Mesenchymal stem cell (in vitro differentiated cells and primary cell): Measurements from ENCODE around the gene SPIN1.
A peak's percentile ranks its signal among the peaks of the same experiment; 100 is the strongest.

Source experiments
- DNase-seq: peaks from one replicate; pipeline ENCODE4 v3.0.0-alpha.2; 2013
- H2AFZ ChIP-seq: one replicate; pipeline ENCODE4 v1.6.1; 2013; ENCODE audit warnings: low read depth, mild to moderate bottlenecking, control low read depth, inconsistent platforms, low read length, moderate library complexity
- H2AK5ac ChIP-seq: 2 replicates; pipeline ENCODE4 v1.6.1; 2013; ENCODE audit warnings: low read length, moderate library complexity, mild to moderate bottlenecking, inconsistent platforms; ENCODE audit not compliant: severe bottlenecking
- H2BK120ac ChIP-seq: one replicate; pipeline ENCODE4 v1.6.1; 2013; ENCODE audit warnings: low read depth, mild to moderate bottlenecking, inconsistent platforms, low read length, moderate library complexity
- H2BK12ac ChIP-seq, 2 experiments: one replicate each; pipeline ENCODE4 v1.6.1; 2013; ENCODE audit warnings: inconsistent platforms in 2 of 2, low read length in 2 of 2, mild to moderate bottlenecking in 2 of 2, moderate library complexity in 2 of 2, control low read depth in 1 of 2
- H2BK15ac ChIP-seq: one replicate; pipeline ENCODE4 v1.6.1; 2013; ENCODE audit warnings: mild to moderate bottlenecking, low read depth, inconsistent platforms; ENCODE audit not compliant: poor library complexity, severe bottlenecking
- H2BK5ac ChIP-seq: 2 replicates; pipeline ENCODE4 v1.6.1; 2013; ENCODE audit warnings: low read depth, mild to moderate bottlenecking, low read length, control low read depth, inconsistent platforms; ENCODE audit not compliant: poor library complexity, severe bottlenecking
- H3K14ac ChIP-seq, 2 experiments: one replicate each; pipeline ENCODE4 v1.6.1; 2013; ENCODE audit warnings: inconsistent platforms in 2 of 2, low read length in 2 of 2, control low read depth in 1 of 2, mild to moderate bottlenecking in 1 of 2, moderate library complexity in 1 of 2
- H3K18ac ChIP-seq, 2 experiments: one replicate each; pipeline ENCODE4 v1.6.1; 2013; ENCODE audit warnings: inconsistent platforms in 2 of 2, low read length in 2 of 2, control low read depth in 1 of 2, low read depth in 1 of 2, mild to moderate bottlenecking in 1 of 2
- H3K23ac ChIP-seq, 2 experiments: one replicate each; pipeline ENCODE4 v1.6.1; 2013; ENCODE audit warnings: inconsistent platforms in 2 of 2, low read length in 2 of 2, mild to moderate bottlenecking in 2 of 2, moderate library complexity in 2 of 2, control low read depth in 1 of 2
- H3K27ac ChIP-seq: 2 replicates; pipeline ENCODE4 v1.5.1; 2013; ENCODE audit warnings: mild to moderate bottlenecking, moderate library complexity, low read length, control low read depth, inconsistent platforms; ENCODE audit not compliant: poor library complexity, severe bottlenecking
- H3K27me3 ChIP-seq, 2 experiments: 2 replicates each; pipeline versions ENCODE4 v1.6.1 to v1.7.0; 2013; ENCODE audit warnings: low read length in 2 of 2, mild to moderate bottlenecking in 2 of 2, moderate library complexity in 2 of 2, control low read depth in 1 of 2, inconsistent platforms in 1 of 2; ENCODE audit not compliant: control insufficient read depth in 1 of 2, insufficient read depth in 1 of 2
- H3K36me3 ChIP-seq, 2 experiments: 2 replicates each; pipeline versions ENCODE4 v1.6.1 to v1.7.0; 2013; ENCODE audit warnings: low read length in 2 of 2, control low read depth in 1 of 2, inconsistent platforms in 1 of 2, low read depth in 1 of 2, mild to moderate bottlenecking in 1 of 2; ENCODE audit not compliant: insufficient read depth in 2 of 2, control insufficient read depth in 1 of 2
- H3K4ac ChIP-seq, 2 experiments: one replicate each; pipeline ENCODE4 v1.6.1; 2013; ENCODE audit warnings: inconsistent platforms in 2 of 2, low read length in 2 of 2, mild to moderate bottlenecking in 2 of 2, moderate library complexity in 2 of 2, control low read depth in 1 of 2, low read depth in 1 of 2
- H3K4me1 ChIP-seq: 2 replicates; pipeline ENCODE4 v1.6.1; 2013; ENCODE audit warnings: low read depth, low read length, control low read depth; ENCODE audit not compliant: control insufficient read depth, insufficient read depth
- H3K4me2 ChIP-seq: 2 replicates; pipeline ENCODE4 v1.6.1; 2013; ENCODE audit warnings: low read length, mild to moderate bottlenecking, inconsistent platforms; ENCODE audit not compliant: poor library complexity, severe bottlenecking
- H3K4me3 ChIP-seq, 2 experiments: 2 replicates each; pipeline versions ENCODE4 v1.5.1 to v1.7.0; 2013; ENCODE audit warnings: low read length in 2 of 2, mild to moderate bottlenecking in 2 of 2, control low read depth in 1 of 2, low read depth in 1 of 2; ENCODE audit not compliant: insufficient read depth in 1 of 2
- H3K79me1 ChIP-seq: replicated peaks from 2 replicates; pipeline ENCODE4 v1.6.1; 2013; ENCODE audit warnings: mild to moderate bottlenecking, control low read depth, low read length, inconsistent platforms; ENCODE audit not compliant: poor library complexity, severe bottlenecking
- H3K9ac ChIP-seq: 2 replicates; pipeline ENCODE4 v1.7.0; 2013; ENCODE audit warnings: mild to moderate bottlenecking, low read length, moderate library complexity
- H3K9me3 ChIP-seq: 2 replicates; pipeline ENCODE4 v1.7.0; 2013; ENCODE audit warnings: mild to moderate bottlenecking, low read length; ENCODE audit not compliant: control insufficient read depth
- H4K8ac ChIP-seq: one replicate; pipeline ENCODE4 v1.6.1; 2013; ENCODE audit warnings: inconsistent platforms, mild to moderate bottlenecking, low read length, moderate library complexity
- H4K91ac ChIP-seq: one replicate; pipeline ENCODE4 v1.6.1; 2013; ENCODE audit warnings: mild to moderate bottlenecking, low read length, inconsistent platforms
- WGBS: methylation state at CpG from one replicate; pipeline ENCODE4 v1.1.7; 2013; ENCODE audit warnings: mixed read lengths; 5-methylcytosine and 5-hydroxymethylcytosine counted together

The SPIN1 gene

DNA sequence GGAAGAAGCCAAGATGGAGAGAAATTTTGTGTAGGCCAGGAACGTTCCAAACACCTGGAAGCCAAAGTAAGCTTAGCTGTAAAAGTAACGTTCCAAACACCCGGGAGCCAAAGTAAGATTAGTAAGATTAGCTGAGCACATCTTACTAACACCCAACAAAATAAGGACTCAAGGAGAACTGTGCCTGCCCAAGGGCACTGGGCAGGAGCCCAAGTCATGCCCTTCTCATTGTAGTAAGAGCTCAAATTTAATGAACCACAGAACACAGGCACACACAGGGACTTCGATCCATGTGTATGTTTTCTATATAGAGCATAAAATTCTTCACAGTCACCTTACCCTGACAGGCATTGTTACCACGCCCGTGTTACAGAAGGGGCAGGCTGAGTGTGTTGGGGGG lies 110.6 kb downstream of the SPIN1 start:
- WGBS, result 93% methylated on average over 5 of the region's 6 CpGs
- H3K4me3 ChIP-seq, result no peak overlapping the region
- no peaks in the 10 kb centered on the region for H3K27me3 ChIP-seq
- H3K9ac ChIP-seq, result no peak overlapping the region
- H4K8ac ChIP-seq, result no peak overlapping the region
- H2BK12ac ChIP-seq, result no peak overlapping the region
- H4K91ac ChIP-seq, result no peak overlapping the region
- H2AFZ ChIP-seq, result no peak overlapping the region
- no peak overlapping the region for H2AK5ac ChIP-seq
- no peak overlapping the region for H3K23ac ChIP-seq
- H3K9me3 ChIP-seq, result no peaks in the 10 kb centered on the region
- no peak overlapping the region for H3K27ac ChIP-seq
- H3K36me3 ChIP-seq, result peaks cover 0 to 4% of the 10 kb centered on the region in 2 experiments
- H3K4me1 ChIP-seq, result peaks cover 4% of the 10 kb centered on the region
- no peak for DNase-seq
- no peak overlapping the region for H3K14ac ChIP-seq
- H2BK5ac ChIP-seq, result no peak overlapping the region
- H2BK15ac ChIP-seq, result no peak overlapping the region
- H3K18ac ChIP-seq, result no peak overlapping the region
- no peak overlapping the region for H2BK120ac ChIP-seq
- no peak overlapping the region for H3K4me2 ChIP-seq
- H3K79me1 ChIP-seq, result no peaks in the 10 kb centered on the region
- H3K4ac ChIP-seq, result no peak overlapping the region

DNA sequence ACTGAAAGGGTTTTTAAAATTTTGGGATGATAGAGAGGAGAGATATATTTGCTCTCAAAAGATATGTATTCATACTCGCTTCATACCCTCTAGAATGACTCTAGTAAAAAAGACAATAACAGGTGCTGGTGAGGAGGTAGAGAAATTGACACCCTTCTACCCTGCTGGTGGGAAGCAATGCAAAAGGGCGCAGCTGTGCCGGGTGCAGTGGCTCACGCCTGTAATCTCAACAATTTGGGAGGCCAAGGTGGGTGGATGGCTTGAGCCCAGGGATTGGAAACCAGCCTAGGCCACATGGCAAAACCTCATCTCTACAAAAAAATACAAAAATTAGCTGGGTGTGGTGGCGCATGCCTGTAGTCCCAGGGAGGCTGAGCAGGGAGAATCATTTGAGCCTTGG lies 112.8 kb downstream of the SPIN1 start:
- DNase-seq, result no peak

DNA sequence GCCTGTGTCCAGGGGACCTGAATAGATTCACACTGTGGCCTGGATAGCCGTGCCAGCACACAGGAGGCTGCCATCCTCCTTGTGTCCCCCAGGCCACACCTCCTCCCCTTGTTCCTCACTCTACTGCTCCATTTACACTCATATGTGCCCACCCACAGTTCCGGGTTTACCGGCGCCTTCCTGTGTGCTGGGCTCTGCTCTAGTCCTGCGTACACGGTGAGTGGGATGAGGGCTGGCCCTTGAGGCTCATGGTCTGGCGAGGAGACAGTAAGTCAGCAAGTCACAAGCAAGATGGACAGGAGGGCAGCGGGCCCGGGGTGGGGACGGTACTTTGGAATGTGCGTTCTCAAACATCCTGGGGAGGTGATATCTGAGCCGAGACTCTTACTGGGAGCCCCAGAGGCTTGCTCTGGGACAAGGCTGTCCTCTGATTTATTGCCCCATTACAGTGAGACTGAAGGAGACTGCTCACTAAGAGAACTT lies 114.3 kb downstream of the SPIN1 start:
- Histone ChIP-seq H4K91ac (peak overlapping the region; percentile 44), H3K14ac (peak overlapping the region in 1 of 2 experiments; percentile 61), H3K4me3 (no peak overlapping the region), H3K79me1 (no peaks in the 10 kb centered on the region), H2BK120ac (no peak overlapping the region), H3K9me3 (no peaks in the 10 kb centered on the region), H3K4me1 (peaks cover 4% of the 10 kb centered on the region), H3K4me2 (no peak overlapping the region), H2BK12ac (peak overlapping the region; percentile 4 to 68), H3K4ac (peak overlapping the region in 1 of 2 experiments; percentile 20), H3K9ac (no peak overlapping the region), H2BK15ac (no peak overlapping the region), H2BK5ac (no peak overlapping the region), H3K36me3 (no peaks in the 10 kb centered on the region), H3K27ac (no peak overlapping the region), H3K27me3 (no peaks in the 10 kb centered on the region), H2AFZ (peak overlapping the region; percentile 58), H4K8ac (peak overlapping the region; percentile 47), H2AK5ac (no peak overlapping the region), H3K23ac (peak overlapping the region in 1 of 2 experiments; percentile 75), H3K18ac (peak overlapping the region; percentile 63 to 78)
- no peak for DNase-seq
- WGBS, result 61% methylated on average over 12 of the region's 12 CpGs

More for the DNA sequence above, 112.8 kb downstream of the SPIN1 start:
- no peak overlapping the region for H4K91ac ChIP-seq
- no peak overlapping the region for H4K8ac ChIP-seq
- no peak overlapping the region for H3K27ac ChIP-seq
- peaks cover 4% of the 10 kb centered on the region for H3K4me1 ChIP-seq
- H2BK12ac ChIP-seq, result no peak overlapping the region
- H3K18ac ChIP-seq, result no peak overlapping the region
- no peak overlapping the region for H3K9ac ChIP-seq
- H2BK120ac ChIP-seq, result no peak overlapping the region
- H3K23ac ChIP-seq, result no peak overlapping the region
- H3K4me2 ChIP-seq, result no peak overlapping the region
- no peak overlapping the region for H2BK15ac ChIP-seq
- no peak overlapping the region for H3K14ac ChIP-seq
- 100% methylated on average over 4 of the region's 5 CpGs for WGBS
- no peak overlapping the region for H2AK5ac ChIP-seq
- H3K27me3 ChIP-seq, result no peaks in the 10 kb centered on the region
- H3K9me3 ChIP-seq, result no peaks in the 10 kb centered on the region
- H3K79me1 ChIP-seq, result no peaks in the 10 kb centered on the region
- H2BK5ac ChIP-seq, result no peak overlapping the region
- H3K4me3 ChIP-seq, result no peak overlapping the region
- no peaks in the 10 kb centered on the region for H3K36me3 ChIP-seq
- no peak overlapping the region for H3K4ac ChIP-seq
- H2AFZ ChIP-seq, result no peak overlapping the region

GRCh38 chr9:88503081-88503844 lies 115.0 kb downstream of the SPIN1 start:
- H3K4me3 ChIP-seq, result no peak overlapping the region
- 83% methylated on average over 15 of the region's 18 CpGs for WGBS
- H3K4me2 ChIP-seq, result no peak overlapping the region
- peak overlapping the region in 1 of 2 experiments; percentile 20 for H3K4ac ChIP-seq
- no peak overlapping the region for H2BK120ac ChIP-seq
- peak overlapping the region; percentile 52 for H4K91ac ChIP-seq
- peak overlapping the region in 1 of 2 experiments; percentile 51 for H3K18ac ChIP-seq
- H3K23ac ChIP-seq, result no peak overlapping the region
- H3K27ac ChIP-seq, result no peak overlapping the region
- no peak overlapping the region for H2BK15ac ChIP-seq
- peak overlapping the region; percentile 48 for H2AFZ ChIP-seq
- H3K27me3 ChIP-seq, result no peaks in the 10 kb centered on the region
- H3K14ac ChIP-seq, result peak overlapping the region in 1 of 2 experiments; percentile 28
- H2BK12ac ChIP-seq, result peak overlapping the region in 1 of 2 experiments; percentile 26
- DNase-seq, result no peak
- peak overlapping the region; percentile 57 for H4K8ac ChIP-seq
- no peaks in the 10 kb centered on the region for H3K79me1 ChIP-seq
- H3K4me1 ChIP-seq, result peaks cover 4% of the 10 kb centered on the region
- H3K9me3 ChIP-seq, result no peaks in the 10 kb centered on the region
- no peaks in the 10 kb centered on the region for H3K36me3 ChIP-seq
- H3K9ac ChIP-seq, result no peak overlapping the region
- H2BK5ac ChIP-seq, result no peak overlapping the region
- H2AK5ac ChIP-seq, result no peak overlapping the region
